ENCODE results near the gene USP17L29.
"Not testable (repeated sequence)": the region's sequence is repeated elsewhere in the genome, so short reads cannot be mapped to it uniquely, and the experiment has no call there.

DNA sequence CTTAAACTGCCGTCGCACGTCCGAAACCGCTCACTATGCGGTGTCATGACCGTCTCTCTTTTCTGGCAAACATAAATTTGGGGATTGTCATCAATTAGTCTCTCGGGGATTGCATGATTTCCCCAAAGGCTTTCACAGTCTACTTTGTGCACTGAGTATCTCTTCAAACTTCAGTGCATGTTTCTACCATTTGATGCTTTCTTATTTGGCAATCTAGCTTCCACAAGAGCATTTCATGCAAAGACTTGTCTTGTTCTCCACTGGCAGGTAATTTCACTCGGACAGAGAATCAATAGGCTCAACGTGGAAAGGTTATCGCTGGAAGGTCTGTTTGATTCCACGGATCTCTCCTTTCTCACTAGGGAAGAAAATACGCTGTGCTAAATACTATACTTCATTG is 29.2 kb upstream of the USP17L29 start:
- TF ChIP-seq, protein P1, sequence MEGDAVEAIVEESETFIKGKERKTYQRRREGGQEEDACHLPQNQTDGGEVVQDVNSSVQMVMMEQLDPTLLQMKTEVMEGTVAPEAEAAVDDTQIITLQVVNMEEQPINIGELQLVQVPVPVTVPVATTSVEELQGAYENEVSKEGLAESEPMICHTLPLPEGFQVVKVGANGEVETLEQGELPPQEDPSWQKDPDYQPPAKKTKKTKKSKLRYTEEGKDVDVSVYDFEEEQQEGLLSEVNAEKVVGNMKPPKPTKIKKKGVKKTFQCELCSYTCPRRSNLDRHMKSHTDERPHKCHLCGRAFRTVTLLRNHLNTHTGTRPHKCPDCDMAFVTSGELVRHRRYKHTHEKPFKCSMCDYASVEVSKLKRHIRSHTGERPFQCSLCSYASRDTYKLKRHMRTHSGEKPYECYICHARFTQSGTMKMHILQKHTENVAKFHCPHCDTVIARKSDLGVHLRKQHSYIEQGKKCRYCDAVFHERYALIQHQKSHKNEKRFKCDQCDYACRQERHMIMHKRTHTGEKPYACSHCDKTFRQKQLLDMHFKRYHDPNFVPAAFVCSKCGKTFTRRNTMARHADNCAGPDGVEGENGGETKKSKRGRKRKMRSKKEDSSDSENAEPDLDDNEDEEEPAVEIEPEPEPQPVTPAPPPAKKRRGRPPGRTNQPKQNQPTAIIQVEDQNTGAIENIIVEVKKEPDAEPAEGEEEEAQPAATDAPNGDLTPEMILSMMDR (IDR thresholded peaks at IDR 0.05; ENCODE audit: low read length): not testable (repeated sequence)
- not testable (repeated sequence) for TF ChIP-seq EZH2 (IDR thresholded peaks at IDR 0.05; ENCODE audit: borderline replicate concordance, low read length)
